Uterus (tissue), 2 donors: ENCODE results near the gene ACVRL1.

Experiments used
- POLR2A ChIP-seq, 2 donors: fragments of 450-650 bp; IDR thresholded peaks; one replicate each; pipeline ENCODE4 v1.6.1; 2016; ENCODE audit warnings: antibody characterized with exemption in 2 of 2, mild to moderate bottlenecking in 1 of 2, moderate library complexity in 1 of 2
- TF ChIP-seq, protein P1 (sequence below), 4 experiments: fragments of 200-600 bp in 2 of 4; fragments of 450-650 bp in 2 of 4; sonication (generic) in 2 of 4; IDR thresholded peaks; one replicate each; pipeline ENCODE4 v1.5.1; 2016 to 2019; ENCODE audit warnings: antibody characterized with exemption in 4 of 4, mild to moderate bottlenecking in 2 of 4, moderate library complexity in 1 of 4

DNA sequence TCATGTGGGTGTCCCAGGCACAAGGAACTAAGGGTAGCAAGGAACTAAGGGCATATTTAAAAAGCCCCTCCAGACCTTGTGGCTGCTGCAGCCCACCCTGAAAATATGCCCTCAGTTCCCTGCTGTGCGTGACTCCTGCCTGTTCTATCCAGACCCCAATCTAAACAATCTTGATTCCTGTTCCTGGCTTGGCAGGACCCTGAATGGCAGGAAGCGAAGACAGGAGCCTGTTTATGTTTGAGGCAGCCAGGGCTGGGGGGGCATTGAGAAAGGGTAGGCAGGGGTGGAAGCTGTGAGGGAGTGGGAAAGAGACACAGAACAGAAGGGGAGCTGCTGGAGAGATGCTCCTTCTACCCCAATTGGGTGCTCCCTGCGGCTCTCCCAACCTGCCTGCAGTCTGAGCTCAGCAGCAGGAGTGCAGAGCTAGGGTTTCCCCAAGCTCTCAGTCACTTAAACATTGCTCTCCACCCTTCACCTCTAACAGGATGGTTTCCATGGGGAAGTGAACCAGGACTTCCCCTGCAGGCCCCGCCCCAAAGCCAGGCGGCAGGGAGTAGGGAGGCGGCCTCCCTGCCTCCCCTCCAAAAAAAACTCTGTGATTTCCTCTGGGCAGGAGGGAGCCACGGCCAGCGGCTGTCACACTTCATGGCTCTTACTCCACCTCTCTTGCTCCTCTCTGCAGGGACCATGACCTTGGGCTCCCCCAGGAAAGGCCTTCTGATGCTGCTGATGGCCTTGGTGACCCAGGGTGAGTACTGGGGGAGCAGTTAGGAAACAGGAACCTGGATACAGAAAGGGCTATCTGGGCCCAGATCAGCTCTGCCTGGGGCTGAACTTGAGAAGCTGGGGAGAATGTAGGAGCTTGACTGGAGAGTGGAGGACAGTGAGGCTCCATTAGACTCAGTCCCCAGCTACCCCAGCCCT, 4.7 kb downstream of the ACVRL1 start:
- no peak for TF ChIP-seq POLR2A (IDR thresholded peaks at IDR 0.05)
- TF ChIP-seq, protein P1, sequence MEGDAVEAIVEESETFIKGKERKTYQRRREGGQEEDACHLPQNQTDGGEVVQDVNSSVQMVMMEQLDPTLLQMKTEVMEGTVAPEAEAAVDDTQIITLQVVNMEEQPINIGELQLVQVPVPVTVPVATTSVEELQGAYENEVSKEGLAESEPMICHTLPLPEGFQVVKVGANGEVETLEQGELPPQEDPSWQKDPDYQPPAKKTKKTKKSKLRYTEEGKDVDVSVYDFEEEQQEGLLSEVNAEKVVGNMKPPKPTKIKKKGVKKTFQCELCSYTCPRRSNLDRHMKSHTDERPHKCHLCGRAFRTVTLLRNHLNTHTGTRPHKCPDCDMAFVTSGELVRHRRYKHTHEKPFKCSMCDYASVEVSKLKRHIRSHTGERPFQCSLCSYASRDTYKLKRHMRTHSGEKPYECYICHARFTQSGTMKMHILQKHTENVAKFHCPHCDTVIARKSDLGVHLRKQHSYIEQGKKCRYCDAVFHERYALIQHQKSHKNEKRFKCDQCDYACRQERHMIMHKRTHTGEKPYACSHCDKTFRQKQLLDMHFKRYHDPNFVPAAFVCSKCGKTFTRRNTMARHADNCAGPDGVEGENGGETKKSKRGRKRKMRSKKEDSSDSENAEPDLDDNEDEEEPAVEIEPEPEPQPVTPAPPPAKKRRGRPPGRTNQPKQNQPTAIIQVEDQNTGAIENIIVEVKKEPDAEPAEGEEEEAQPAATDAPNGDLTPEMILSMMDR (IDR thresholded peaks at IDR 0.05), result no peak
